GM19238 (cell line): Measurements from ENCODE around the gene ICOSLG.
"Not testable (repeated sequence)": the region's sequence is repeated elsewhere in the genome, so short reads cannot be mapped to it uniquely, and the experiment has no call there.

Experiments used
- DNase-seq: peaks from one replicate; pipeline ENCODE4 v3.0.0; 2011; ENCODE audit warnings: low spot score; ENCODE audit not compliant: insufficient read length

ICOSLG gene

DNA sequence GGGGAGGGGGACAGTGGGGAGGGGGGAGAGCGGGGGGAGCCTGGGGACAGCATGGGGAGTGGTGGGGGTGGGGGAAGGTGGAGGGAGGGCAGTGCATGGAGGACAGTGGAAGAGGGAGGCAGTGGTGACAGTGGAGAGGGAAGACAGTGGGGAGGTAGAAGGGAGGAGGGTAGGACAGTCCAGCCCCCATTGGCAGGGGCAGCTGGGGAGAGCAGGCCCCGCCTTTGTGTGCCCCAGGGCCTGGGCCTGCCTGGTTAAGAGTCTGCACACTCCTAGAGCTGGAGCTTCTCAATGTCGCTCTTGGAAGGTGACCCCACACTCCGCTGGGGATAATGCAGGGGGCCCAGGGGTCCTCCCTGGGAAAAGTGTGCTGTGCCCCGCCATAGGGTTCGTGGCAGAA is 15.1 kb downstream of the ICOSLG start:
- not testable (repeated sequence) for DNase-seq

DNA sequence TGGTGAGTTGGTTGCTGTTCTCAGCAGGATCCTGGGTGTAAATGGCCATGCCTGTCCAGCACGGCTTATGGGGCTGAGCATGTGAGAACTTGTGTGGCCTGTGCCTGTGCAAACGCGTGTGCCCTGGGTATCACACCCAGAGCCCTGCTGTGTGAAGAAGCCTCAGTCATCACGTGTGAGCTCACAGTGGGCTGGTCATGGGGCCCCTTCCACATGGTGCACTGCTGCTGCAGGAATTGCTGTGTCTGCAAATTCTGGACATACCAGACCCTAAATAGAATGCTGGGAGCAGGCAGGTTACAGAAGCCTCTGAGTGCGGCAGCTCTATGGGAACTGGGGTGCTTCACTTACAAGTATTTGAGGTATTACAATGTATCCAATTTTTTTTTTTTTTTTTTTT is 17.4 kb downstream of the ICOSLG start:
- not testable (repeated sequence) for DNase-seq

GRCh38 chr21:44220674-44221073 is 20.1 kb downstream of the ICOSLG start:
- not testable (repeated sequence) for DNase-seq

DNA sequence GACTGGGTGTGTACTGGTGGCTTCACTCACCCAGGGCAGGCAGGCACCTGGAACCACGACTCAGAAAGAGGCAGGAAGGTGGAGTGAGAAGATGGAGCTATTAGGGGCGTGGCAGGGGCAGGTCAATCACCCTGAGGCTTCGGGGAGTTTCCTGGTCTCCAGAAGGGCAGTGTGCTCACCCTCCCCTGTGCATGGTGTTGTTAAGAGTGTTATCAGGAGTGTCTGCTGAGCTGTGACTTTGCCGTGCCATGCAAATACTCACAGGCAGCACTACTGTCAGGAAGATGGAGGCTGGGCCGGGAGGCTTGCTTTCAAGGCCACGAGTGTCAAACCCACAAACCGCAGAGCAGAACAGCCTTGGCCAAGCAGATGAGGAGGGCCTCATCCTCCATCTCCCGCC is 22.3 kb downstream of the ICOSLG start:
- not testable (repeated sequence) for DNase-seq

DNA sequence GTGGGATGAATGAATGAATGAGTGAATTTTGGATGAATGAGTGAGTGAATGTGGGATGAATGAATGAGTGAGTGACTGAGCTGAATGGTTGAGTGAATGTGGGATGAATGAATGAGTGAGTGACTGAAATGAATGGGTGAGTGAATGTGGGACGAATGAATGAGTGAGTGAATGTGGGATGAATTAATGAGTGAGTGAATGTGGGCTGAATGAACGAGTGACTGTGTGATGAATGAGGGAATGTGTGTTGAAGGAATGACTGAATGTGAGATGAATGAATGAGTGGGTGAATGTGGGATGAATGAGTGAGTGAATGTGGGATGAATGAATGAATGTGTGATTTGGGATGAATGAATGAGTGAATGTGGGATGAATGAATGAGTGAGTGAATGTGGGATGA is 28.8 kb downstream of the ICOSLG start:
- DNase-seq = not testable (repeated sequence)

GRCh38 chr21:44211574-44211973 is 29.2 kb downstream of the ICOSLG start:
- DNase-seq = not testable (repeated sequence)

GRCh38 chr21:44207860-44208646 is 32.7 kb downstream of the ICOSLG start:
- DNase-seq = not testable (repeated sequence)

- DNase-seq = not testable (repeated sequence)
These were observed 33.8 kb downstream of the ICOSLG start for GRCh38 chr21:44206698-44207676.

- not testable (repeated sequence) for DNase-seq
These were observed 34.6 kb downstream of the ICOSLG start for GRCh38 chr21:44206187-44206586.

GRCh38 chr21:44202590-44203299 is 38.0 kb downstream of the ICOSLG start:
- DNase-seq = not testable (repeated sequence)

- not testable (repeated sequence) for DNase-seq
These were observed 40.7 kb downstream of the ICOSLG start for GRCh38 chr21:44199997-44200396.

GRCh38 chr21:44199448-44199847 is 41.3 kb downstream of the ICOSLG start:
- DNase-seq = no peak

DNA sequence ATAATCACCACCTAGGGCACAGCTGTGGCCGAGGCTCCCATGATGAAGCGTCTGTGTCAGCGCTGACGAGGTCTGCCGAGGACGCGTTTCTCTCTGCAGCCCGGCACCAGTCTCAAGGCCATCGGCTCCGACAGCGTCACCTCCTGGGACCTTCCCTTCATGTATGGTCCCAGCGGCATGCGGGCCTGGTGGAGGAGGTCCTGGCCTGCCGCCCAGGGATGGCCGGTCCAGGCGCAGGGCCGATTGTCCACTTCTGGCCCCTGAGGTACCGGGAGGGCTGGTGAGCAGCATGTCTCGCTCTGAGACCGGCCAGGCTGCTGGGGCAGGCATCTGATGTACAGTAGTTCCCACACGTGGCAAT is 43.6 kb downstream of the ICOSLG start:
- not testable (repeated sequence) for DNase-seq

GRCh38 chr21:44196212-44197155 is 44.3 kb downstream of the ICOSLG start:
- DNase-seq = not testable (repeated sequence)

GRCh38 chr21:44194888-44195287 is 45.9 kb downstream of the ICOSLG start:
- not testable (repeated sequence) for DNase-seq

GRCh38 chr21:44194451-44194850 is 46.3 kb downstream of the ICOSLG start:
- not testable (repeated sequence) for DNase-seq

DNA sequence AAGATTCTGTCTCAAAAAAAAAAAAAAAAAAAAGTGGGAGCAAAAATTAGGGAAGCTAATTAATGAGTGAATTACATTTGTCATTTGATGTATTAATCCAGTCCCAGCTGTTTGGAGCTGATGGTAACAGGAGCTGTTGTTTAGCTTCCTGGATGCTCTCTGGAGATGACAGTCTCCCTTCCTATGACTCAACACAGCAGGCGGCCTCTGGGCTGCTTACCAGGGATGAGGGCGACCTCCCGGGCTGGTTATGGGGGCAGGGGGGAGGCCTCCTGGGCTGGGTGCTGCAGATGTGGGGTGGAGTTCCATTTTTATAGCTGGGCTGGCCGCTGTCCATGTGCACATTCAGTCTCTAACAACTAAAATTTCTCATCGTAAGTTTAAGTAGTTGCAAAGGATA is 47.6 kb downstream of the ICOSLG start:
- DNase-seq = not testable (repeated sequence)

GRCh38 chr21:44190349-44191271 is 50.1 kb downstream of the ICOSLG start:
- not testable (repeated sequence) for DNase-seq

DNA sequence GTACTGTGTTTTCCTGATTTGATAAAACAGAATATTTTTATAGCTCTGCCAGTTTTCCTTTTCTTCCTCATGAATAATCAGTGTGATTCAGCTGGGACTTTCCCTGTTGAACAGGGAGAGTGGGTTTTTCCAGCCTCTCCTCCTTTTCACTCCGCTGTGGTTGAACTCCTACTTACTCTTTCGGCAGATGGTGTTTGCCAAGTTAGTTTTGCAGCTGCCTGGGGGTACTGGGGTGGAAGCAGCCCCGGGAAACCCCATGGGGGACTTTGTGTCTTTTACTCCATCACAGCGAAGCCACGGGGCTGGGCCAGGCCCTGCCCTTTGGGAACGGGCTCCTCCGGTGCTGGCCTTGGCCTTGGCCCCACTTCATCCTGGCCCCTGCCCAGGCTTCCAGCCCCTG is 55.9 kb downstream of the ICOSLG start:
- not testable (repeated sequence) for DNase-seq
